ENCODE data around the gene GULP1.

Gene GULP1

DNA sequence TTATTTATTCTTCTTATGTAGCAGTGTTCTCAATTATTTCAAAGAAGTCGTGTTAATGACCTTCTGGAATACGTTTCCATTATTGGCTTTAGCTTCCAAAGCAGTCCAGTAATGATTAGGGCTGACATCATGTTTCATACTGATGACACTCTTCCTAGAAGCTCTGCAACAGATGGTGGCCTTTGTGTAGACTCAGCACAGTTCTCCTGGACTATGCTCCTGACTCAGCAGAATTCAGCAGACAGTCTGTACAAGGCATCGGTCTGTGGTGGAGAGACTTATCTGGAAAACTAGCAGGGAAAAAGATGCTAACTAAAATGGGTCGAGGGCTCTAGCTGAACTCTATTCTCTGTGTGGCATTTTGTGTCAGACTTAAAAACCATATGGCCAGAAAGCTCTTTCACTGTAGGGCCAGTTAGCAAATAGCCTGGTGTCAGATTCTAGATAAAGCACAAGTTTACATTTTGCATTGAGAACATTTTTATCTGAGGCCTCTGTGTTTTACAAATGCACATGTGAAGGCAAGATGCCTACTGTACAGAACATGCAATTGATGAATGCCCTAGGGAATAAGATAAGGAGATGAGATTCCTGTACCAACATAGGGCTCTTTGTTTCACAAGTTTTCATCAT lies 35.1 kb downstream of the GULP1 start:
- FAIRE-seq: no peak

DNA sequence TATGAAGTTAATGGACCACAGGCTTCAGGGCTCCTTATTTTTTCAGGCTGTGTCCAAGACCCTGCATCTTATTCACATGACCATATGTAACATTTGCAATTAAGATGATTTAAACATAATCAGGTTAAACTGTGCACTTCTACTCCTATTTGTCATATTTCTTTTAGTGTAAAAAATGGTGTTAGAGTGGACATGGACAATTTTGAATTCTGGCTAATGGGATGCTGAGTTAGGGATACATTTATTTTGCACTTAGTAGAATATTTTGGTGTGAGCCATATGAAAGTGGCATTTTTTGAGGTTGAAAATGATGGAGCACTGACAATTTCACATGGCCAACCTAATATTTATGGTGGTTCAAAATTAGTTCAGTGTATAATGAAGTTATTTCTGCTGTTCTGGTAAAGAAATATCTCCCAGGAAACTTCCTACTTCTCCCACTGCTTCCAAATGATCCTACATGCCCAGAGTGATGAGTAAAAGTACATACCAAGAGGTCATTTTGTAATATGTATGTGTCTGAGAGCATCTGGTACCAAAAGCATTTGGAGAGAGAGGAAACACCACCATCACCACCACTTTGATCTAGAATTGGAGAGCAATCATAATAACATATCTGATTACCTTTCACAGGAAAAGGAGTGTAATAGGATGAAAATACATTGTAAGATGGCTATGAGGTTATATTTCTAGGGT lies 36.0 kb downstream of the GULP1 start:
- no peak for FAIRE-seq

DNA sequence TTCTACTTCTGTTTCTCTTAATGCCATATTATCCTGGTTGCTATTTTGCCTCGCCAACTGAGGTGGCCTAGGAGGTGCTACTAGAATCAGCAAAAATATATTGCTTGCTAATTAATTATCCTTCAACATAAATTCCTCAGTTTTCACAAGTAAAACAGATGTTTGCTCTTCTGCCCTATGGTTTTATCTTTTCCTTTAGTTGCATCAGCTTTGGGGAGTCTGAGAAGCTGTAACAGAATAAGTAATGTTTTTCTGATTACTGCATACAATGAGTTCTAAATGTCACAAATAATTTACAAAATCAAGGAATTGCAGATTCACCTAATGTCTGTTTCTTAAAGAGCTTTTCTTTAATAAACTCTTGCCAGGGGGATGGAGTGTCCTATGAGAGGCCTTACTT lies 36.7 kb downstream of the GULP1 start:
- no peak for FAIRE-seq

DNA sequence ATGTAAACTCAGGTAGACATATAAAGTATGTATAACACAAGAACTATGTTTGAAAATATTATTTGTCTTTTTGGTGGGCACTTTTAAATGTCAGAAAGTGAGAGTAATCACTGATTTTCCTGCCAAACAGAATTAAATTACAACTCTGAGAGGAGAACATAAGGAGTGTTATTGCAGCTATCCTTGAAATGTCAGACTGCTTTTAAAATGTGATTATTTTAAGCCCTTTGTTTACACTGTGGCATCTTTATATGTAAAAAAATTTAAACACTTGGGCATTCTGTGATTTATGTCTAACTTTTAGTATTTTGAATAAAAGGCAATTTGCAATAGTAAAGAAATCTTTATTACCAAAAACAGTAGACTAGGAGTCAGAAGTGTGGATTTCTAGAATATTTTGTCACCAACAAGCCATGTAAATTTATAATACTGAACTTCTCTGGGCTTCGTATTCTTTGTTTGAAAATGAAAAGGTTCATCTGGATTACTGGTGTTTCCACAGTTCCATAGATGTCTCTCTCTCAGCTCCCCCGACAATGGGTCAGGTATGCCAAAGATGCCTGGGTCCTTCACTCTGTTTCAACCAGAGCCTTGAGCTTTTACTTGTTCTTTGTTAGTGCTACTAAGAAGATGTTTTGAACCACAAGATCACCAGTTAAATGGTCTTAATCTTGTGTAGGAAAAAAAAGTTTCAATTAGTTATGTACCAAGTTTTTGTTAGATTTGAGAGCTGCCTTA lies 38.8 kb downstream of the GULP1 start:
- FAIRE-seq: no peak

DNA sequence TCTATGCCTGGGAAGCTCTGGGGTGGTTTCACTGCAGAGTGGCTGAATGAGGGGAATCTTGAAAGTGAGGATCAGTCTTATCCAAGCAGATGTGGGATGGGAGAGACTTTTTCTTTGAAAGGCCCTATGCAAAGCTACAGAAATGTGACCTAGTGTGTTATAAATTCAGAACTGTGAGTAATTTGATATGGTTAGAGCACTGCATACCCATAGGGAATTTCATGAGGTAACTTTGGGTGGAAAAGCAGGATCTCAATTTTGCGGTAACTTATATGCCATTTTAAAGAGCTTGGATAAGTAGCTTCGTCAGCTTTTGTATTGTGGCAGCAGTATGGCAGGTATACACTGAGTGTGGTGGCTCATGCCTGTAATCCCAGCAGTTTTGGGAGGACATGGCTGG lies 40.9 kb downstream of the GULP1 start:
- FAIRE-seq: no peak

DNA sequence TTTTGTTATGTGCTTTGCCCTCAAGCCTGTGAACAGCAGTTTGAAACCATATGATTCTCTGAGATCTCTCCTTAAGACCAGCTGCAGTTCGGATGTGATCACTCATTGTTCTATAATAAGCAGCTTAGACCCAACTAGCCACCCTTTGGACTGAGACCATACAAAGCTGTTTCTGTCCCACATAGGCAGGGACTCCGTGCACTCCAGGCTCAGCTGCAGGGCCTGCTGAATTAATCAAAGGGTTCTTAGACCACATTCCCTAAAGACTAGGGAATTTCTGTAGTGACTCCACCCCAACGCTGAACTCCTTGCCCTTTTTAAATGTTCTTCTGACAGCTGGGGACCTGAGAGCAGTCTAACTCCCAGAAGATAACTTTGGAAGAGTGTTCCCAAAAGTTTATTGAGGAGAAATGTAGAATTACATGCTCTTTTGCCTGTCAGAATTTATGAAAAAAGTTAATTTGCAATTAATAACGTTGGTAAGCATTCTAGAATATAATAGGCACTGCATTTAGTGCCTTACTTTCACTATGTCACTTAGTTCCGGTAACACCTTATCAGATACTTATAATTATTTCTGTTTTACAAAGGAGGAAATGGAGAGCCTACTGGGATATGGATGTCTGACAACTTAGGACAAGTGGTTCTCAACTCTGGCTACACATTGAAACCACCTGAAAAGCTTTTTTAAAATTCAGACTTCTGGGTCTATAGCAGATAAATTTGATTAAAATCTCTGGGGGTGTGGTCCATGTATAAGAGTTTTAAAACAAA lies 42.3 kb downstream of the GULP1 start:
- FAIRE-seq: no peak

DNA sequence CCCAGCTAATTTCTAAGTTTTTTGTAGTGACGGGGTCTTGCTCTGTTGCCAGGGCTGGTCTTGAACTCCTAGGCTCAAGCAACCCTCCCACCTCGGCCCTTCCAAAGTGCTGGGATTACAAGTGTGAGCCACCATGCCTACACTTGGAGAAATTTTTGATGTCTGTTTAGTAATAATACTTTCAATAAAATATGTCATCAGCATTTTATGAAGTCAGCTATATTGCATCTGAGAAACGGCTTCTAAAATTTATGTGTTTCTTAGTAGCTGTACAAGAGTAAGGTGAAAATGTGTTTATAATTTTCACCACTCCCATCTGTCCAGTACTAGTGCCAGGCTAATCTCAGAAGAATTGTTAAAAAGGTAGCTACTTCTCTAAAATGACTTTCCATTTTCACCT lies 46.8 kb downstream of the GULP1 start:
- FAIRE-seq: no peak

DNA sequence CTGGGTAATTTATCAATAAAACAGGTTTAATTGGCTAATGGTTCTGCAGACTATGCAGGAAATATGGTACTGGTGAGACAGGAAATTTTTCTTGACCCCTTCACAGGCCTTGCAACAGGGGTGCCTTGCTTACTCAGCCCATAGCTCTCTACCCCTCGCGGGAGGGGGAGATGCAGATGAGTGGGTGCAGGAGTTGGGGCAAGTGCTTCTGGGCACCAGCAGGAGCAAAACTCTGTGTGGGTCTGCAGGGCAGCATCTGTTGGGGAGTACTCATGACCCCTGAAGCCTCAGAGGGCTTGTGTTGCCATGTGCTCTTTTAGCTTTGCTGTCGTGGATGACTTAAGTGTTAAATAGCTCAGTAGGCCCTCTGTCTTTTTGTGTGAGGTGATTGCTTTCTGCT lies 48.6 kb downstream of the GULP1 start:
- no peak for FAIRE-seq

DNA sequence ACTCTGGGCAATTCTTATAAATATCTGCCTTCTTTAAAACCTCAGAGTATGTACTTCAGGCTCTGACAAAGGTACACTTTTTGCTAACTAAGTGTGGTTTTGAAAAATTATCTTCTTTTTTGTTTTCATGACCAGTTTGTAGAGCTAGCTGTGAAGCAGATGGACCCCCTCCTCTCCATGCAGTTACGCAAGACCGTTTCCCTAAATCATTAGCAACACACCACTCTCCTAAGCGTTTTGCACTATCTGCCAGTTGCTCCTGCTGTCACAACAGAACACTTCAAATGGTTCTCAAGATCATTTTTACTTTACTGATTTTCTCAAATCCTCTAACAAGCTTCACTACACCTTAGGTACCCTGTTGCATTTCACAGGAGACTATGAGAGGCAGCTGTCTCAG lies 53.3 kb downstream of the GULP1 start:
- no peak for FAIRE-seq

DNA sequence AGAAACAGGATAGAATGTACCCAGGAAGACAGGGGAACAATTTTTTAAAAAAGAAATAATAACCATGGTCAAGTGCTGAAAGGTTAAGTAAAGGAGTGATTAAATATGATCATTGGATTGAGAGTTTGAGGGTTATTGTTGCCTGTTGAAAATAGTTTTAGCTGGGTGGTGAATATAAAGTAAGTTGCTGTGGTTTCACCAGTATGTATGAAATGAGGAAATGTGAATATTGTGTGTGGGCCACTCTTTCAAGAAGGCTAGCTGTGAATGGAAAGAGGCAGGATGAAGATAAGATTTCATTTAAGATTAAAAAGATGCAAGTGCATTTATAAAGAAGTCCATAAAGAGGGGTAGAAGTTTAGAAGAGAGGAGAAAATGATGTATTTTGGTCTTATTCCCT lies 53.8 kb downstream of the GULP1 start:
- no peak for FAIRE-seq

DNA sequence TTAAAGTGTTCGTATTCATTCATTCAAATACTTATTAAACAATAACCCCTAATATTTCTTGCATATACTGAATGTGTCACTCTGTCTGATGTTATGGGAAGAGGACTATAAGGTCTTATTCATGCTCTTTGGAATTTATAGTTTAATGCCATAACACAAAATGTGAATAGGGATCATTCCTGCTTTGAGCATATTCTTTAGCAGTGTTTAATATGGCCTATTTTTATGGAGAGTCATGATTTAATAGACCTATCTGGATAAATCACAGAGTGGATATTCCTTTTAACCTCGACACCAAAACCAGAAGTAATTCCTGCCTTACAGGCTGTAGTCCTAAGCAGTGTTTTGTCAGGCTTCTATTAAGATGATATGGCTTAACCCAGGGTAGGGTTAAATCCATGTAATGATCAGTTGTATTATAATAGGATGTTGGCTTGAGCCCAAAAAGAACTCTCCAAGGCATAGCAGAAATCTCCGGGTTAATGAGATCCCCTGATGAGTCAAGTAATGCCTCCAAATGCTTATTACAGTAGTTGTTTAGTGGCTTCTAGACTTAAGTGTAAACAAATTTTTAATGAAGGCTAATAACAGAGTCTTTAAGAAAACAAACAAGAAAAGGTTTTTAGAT lies 54.3 kb downstream of the GULP1 start:
- no peak for FAIRE-seq

DNA sequence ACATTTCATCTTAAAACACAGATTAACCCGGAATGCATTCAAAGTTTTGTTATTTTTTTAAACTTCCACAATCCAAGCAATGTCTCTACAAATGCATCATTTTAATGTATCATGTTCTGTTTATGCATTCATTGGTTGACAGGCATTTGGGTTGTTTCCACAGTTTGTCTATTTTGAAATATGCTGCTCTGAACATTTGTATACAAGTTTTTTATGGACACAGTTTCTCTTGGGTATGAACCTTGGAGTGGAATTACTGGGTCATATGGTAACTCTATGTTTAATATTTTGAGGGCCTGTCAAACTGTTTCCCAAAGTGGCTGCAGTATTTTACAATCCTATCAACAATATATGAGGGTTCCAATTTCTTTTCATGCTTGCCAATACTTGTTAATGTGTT lies 57.3 kb downstream of the GULP1 start:
- no peak for FAIRE-seq

DNA sequence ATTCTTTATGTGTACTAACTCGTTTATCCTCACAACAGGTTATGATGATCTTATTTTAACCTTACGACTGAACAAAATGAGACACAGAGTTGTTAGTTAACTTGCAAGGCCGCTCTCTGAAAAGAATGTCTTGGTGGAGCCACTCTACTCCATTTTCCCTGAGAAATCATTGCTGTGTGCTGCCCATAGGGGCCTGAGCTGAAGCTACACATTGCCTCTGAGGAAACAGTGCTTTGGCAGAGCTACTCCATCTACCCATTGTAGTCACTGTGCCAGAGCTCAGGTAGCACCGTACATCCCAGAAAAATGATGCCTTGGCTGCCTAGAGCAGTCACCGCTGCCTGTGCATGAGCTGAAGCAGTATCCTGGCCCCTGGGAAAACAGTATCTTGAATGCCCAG lies 61.6 kb downstream of the GULP1 start:
- FAIRE-seq: no peak

DNA sequence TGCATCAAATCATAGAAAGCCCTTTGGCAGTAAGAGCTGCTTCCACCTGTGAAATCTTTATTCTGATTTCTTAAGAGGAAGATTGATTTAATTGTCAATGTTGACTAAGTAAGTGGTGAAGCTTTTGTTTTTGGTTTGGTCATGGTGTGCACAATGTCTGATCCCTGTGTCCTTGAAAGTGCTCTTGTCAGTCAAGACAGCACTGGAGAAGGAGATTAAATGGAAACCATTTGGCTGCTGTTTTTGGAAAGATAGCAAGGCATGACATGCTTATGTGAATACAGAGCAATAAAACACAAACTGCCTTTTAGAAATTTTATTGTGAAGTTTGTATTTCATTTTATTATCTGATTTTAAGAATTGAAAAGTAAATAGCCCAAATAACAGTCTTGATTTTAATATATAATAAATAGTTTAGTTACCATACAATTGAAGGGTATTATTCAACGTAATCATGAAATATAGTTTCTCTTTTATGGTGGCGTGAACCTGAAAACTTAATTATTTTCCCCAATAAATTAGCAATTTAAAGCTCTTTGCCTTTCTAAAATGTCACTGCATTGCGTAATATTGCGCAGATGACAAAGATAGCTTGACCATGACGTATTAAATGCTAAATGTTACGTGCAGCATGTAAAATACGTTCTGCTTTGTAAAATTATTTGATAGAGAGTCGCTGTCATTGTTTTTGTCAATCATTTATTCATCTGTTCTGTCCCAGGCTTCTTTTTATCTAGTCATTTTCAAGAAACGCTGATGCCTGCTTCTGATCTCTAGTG lies 69.0 kb downstream of the GULP1 start:
- peak; percentile 6 for FAIRE-seq

DNA sequence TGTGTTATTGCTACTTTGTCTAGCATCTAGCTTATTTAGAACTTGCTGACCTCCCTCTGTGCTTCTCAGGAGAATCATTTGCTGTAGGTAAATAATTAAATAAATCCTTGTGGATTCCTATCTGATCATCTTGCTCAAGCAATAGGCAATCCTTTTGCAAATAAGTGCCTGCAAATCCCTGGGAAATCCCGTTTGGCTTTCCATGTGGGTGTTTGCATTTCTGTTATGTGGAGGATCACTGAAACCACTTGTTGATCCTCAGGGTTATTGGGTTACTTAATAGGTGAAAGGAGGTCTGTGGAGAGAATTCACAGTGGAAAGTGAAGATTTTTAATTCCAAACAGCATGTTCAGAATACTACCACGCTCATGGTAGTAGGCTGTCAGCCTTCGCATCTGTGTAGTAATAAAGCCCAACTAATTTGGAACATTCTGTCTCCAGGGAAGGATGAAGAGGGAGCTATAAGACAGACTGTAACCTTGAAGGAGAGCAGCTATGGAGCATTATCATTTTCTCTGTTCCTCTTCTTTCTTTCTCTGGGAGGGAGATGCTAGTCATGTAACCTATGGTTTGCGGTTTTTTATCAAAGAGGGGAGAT lies 72.5 kb downstream of the GULP1 start:
- FAIRE-seq: no peak

DNA sequence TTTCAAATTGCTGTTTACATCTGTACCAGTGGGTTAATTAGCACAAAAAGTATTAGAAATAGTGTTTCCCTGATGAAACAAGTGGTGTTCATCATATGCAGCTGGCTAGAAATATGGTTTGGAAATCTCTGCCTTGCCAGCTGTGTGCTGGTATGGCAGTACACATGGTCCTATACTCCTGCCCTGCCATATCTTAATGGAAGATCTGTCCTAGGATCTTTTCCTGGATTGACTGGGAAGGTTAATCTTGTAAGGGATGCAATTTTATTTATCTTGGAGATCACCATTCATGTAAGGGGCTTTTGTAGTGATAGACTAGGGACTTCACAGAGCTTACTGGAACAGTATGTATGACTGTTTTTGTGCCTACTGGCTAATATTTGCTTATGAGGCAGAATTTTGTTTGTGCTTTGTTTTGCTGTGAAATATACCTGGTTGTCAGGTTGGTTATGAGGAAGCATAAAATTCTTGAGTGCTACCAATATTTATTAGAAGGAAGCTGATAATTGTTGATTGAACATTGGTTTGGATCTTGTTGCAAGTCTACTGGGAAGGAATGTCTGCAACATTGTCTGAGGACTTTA lies 73.5 kb downstream of the GULP1 start:
- no peak for FAIRE-seq

DNA sequence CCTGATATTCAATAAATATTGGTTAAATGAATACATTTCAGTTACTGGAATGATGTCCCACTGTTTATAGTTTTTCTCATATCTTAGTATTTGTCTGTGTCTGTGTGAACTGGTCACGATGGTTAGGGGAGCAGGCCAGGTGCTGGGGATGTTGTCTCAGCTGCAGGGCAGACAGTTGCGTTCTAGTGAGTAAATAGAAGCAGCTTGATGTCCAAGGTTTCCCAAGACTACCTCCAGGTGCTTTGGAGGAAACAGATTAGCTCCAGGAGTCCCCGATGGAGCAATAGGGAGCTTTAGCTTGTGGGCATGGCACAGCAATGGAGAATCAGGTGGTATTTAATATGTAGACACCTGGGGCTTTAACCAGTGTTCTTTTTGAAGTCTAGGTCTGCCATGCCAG lies 75.5 kb downstream of the GULP1 start:
- no peak for FAIRE-seq

DNA sequence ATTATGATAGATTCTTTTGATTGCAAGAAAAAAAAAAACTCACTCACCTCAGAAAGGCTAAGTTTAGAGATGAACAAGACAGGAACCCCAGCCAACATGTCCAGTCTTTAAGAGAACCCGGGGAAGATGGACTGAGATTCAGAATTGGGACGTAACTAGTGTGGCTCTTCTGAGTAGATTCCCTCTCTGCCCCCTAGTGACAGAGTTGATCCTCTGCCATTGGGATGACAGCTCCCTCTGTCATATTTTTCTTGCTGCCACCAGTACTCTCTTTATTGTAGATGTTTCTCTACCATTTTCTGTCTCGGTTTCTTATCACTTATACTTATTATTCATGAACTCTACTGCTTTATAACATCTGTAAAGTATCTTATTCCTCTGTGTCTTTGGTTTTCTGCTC lies 77.7 kb downstream of the GULP1 start:
- FAIRE-seq: peak; percentile 11

DNA sequence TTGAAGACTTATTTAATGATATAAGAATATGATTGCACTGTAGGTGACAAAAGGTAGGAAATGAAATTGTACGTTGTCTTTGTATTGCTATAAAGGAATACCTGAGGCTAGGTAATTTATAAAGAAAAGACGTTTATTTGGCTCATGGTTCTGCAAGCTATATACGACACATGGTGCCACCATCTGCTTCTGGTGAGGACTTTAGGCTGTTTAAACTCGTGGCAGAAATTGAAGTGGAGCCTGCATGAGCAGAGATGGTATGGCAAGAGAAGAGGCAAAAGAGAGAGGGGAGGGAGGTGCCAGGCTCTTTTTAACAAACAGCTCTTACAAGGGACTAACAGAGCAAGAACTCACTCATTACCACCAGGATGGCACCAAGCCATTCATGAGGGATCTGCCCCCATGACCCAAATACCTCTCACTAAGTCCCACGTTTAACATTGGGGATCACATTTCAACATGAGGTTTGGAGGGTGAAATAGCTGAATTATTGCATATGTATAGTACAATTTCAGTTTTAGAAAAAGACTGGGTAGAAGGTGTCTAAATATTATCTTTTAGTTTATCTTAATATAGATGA lies 86.8 kb downstream of the GULP1 start:
- FAIRE-seq: no peak

DNA sequence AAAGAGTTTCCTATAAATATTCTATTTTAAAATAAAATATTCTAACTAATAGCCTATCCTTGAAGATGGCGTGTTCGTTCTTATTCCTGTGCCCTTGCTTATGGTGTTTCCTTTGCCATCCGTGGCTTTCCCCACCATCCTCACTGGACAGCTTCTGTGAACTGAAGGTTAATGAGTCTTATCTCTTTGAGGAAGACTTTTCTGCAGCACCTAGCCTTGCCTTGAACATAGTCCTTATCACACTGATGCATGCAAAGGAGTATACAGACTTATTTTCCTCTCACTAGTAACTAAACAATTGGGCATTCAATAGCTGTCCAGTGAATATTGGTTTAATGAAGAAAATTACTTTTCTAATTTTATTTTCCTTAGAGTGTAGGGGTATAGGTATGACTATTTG lies 88.1 kb downstream of the GULP1 start:
- FAIRE-seq: no peak

DNA sequence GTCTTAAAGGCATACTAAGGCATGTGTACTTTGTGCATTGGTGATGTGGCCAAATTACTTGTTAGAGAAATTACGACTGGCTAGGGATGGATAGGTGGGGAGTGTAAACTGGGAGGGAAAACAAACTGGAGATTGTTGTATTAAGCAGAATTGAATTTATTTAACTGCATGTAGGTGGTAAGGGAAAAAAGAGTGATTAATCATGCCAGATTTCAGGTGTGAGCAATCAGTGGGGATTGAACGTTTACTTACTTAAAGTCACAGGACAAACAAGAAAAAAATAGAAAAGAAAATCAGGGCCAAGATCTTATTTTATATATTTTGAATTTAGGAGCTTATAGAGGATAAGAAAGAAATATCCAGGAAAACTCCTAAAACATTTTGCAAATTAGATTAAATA lies 88.6 kb downstream of the GULP1 start:
- FAIRE-seq: no peak
